Smooth muscle cell (in vitro differentiated cells): Measurements from ENCODE around the gene VAV3. TPM values are rescaled to one million over a fixed set of nuclear protein-coding genes. Genes with fewer than 3 reads are reported as not detected.

Experiments
- DNase-seq: peaks from one replicate; lab custom pipeline; 2025; ENCODE audit not compliant: unreplicated experiment; lab: John Stamatoyannopoulos, UW
- H2AFZ ChIP-seq: fragments of 200-600 bp; sonication (generic); 2 replicates; pipeline ENCODE4 v1.6.0; 2016; ENCODE audit warnings: antibody characterized with exemption, low read depth, mild to moderate bottlenecking
- H3F3A ChIP-seq: fragments of 200-600 bp; sonication (generic); 2 replicates; pipeline ENCODE4 v1.6.0; 2017; ENCODE audit warnings: antibody characterized with exemption, low read depth
- H3K27ac ChIP-seq: fragments of 200-600 bp; sonication (generic); 2 replicates; pipeline ENCODE4 v1.5.1; 2016; ENCODE audit warnings: low read depth, mild to moderate bottlenecking
- H3K27me3 ChIP-seq: fragments of 200-600 bp; sonication (generic); 2 replicates; pipeline ENCODE4 v1.6.1; 2016; ENCODE audit warnings: low read depth, mild to moderate bottlenecking
- H3K36me3 ChIP-seq: fragments of 200-600 bp; sonication (generic); 2 replicates; pipeline ENCODE4 v1.5.1; 2016; ENCODE audit warnings: low read depth
- H3K4me1 ChIP-seq: fragments of 200-600 bp; sonication (generic); 2 replicates; pipeline ENCODE4 v1.5.1; 2016; ENCODE audit warnings: low read depth
- H3K4me2 ChIP-seq: fragments of 200-600 bp; sonication (generic); 2 replicates; pipeline ENCODE4 v1.6.0; 2016; ENCODE audit warnings: mild to moderate bottlenecking
- H3K4me3 ChIP-seq: fragments of 200-600 bp; sonication (generic); 2 replicates; pipeline ENCODE4 v1.5.1; 2016; ENCODE audit warnings: mild to moderate bottlenecking
- H3K79me2 ChIP-seq: fragments of 200-600 bp; sonication (generic); 2 replicates; pipeline ENCODE4 v1.6.0; 2016; ENCODE audit warnings: low read depth, mild to moderate bottlenecking
- H3K9ac ChIP-seq: fragments of 200-600 bp; sonication (generic); 2 replicates; pipeline ENCODE4 v1.6.0; 2016; ENCODE audit warnings: low read depth
- H3K9me3 ChIP-seq: fragments of 200-600 bp; sonication (generic); replicated peaks from 2 replicates; pipeline ENCODE4 v1.5.1; 2016; ENCODE audit warnings: low read depth
- H4K20me1 ChIP-seq: fragments of 200-600 bp; sonication (generic); 2 replicates; pipeline ENCODE4 v1.6.0; 2016; ENCODE audit warnings: low read depth
- CTCF ChIP-seq: fragments of 200-600 bp; sonication (generic); IDR thresholded peaks from 2 replicates; pipeline ENCODE4 v1.5.1; 2017; ENCODE audit warnings: borderline replicate concordance, mild to moderate bottlenecking, antibody characterized with exemption; ENCODE audit not compliant: insufficient read depth, poor library complexity, severe bottlenecking
- WGBS: methylation state at CpG from one replicate; pipeline ENCODE4 v1.1.7; 2016; ENCODE audit warnings: low lambda C conversion rate; 5-methylcytosine and 5-hydroxymethylcytosine counted together
- polyA plus RNA-seq: library from polyadenylated mRNA; unstranded; fragments of >200 nt; fragmentation: Nextera tagmentation; extraction: Ambion mirVana; gene quantifications from 2 replicates; pipeline ENCODE4 v1.2.1, GENCODE V29; 2016
- total RNA-seq: library from RNA; depleted of rRNA; stranded (reverse); fragments of >200 nt; gene quantifications from 2 replicates; pipeline ENCODE4 v1.2.3, GENCODE V29; 2014

Gene VAV3
- total and polyA plus RNA-seq, 2 experiments from 2014 or later = 0.62 to 10.1 TPM

GRCh38 chr1:107889524-107889923 is 75.5 kb downstream of the VAV3 start:
- Histone ChIP-seq H3K27ac (no peak overlapping the region), H3K4me2 (no peak overlapping the region), H3K79me2 (no peaks in the 10 kb centered on the region), H4K20me1 (no peaks in the 10 kb centered on the region), H2AFZ (no peak overlapping the region), H3K9ac (no peak overlapping the region), H3K4me3 (no peak overlapping the region), H3K27me3 (no peaks in the 10 kb centered on the region), H3F3A (no peaks in the 10 kb centered on the region), H3K36me3 (no peaks in the 10 kb centered on the region), H3K9me3 (no peaks in the 10 kb centered on the region), H3K4me1 (no peaks in the 10 kb centered on the region)
- 87% methylated on average over 2 of the region's 2 CpGs for WGBS
- DNase-seq = no peak
- TF ChIP-seq CTCF = no peak

DNA sequence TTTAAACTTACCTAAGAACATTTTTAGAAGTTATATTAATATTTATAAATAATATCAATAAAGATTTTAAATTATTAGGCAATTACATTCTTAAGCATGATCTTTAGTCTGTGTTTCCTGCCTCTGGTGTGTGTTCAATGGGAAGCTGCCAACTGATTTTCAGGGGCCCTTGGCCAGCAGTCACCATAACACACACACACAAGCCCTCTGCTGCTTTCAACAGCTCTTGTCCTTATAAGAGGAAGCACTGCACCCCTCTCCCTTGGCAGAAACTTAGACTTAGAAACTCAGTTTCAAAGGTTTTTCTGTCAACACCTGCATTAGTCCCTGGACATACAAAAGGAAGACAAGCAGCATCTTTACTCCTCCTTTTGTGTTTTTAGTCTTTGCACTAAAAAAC is 81.4 kb downstream of the VAV3 start:
- H3K9me3 ChIP-seq = no peaks in the 10 kb centered on the region
- no peak overlapping the region for H3K9ac ChIP-seq
- H4K20me1 ChIP-seq = no peaks in the 10 kb centered on the region
- H3K79me2 ChIP-seq = no peaks in the 10 kb centered on the region
- peaks cover 4% of the 10 kb centered on the region for H3F3A ChIP-seq
- H3K4me2 ChIP-seq = no peak overlapping the region
- no peak overlapping the region for H2AFZ ChIP-seq
- H3K4me1 ChIP-seq = no peaks in the 10 kb centered on the region
- TF ChIP-seq CTCF = no peak
- H3K36me3 ChIP-seq = no peaks in the 10 kb centered on the region
- H3K27me3 ChIP-seq = no peaks in the 10 kb centered on the region
- no peak overlapping the region for H3K4me3 ChIP-seq
- no peak overlapping the region for H3K27ac ChIP-seq
- DNase-seq = no peak

- no peak overlapping the region for H3K9ac ChIP-seq
- H3K4me3 ChIP-seq = no peak overlapping the region
- peaks cover 9% of the 10 kb centered on the region for H3K4me1 ChIP-seq
- no peaks in the 10 kb centered on the region for H3K36me3 ChIP-seq
- no peaks in the 10 kb centered on the region for H3K9me3 ChIP-seq
- H3K27me3 ChIP-seq = no peaks in the 10 kb centered on the region
- no peak for TF ChIP-seq CTCF
- H3K79me2 ChIP-seq = no peaks in the 10 kb centered on the region
- no peaks in the 10 kb centered on the region for H4K20me1 ChIP-seq
- WGBS = 93% methylated on average over 2 of the region's 2 CpGs
- H3K4me2 ChIP-seq = no peak overlapping the region
- peaks cover 4% of the 10 kb centered on the region for H3F3A ChIP-seq
- H3K27ac ChIP-seq = no peak overlapping the region
- DNase-seq = no peak
- no peak overlapping the region for H2AFZ ChIP-seq
Measured at GRCh38 chr1:107879927-107880326, 85.1 kb downstream of the VAV3 start.

DNA sequence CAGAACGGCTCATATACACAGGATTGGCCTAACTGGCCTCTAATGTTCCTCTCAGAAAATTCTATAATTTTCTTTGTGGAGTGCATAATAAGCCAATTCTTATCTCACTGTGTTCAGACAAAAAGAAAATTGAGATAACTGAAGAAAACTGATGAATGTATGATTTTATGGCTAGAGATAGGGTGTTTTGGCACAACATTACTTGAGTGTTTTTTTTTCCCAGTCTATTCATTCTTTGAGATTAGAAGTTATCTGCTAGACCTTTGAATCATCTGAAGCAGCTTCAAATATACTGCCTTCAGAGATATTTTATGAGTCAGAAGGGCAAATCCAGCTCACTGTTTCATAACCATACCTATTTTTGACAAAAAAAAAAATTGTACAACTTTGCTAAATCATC is 85.6 kb downstream of the VAV3 start:
- H3K36me3 ChIP-seq = no peaks in the 10 kb centered on the region
- H3K4me2 ChIP-seq = peak overlapping the region; percentile 13
- DNase-seq = no peak
- no peak overlapping the region for H3K9ac ChIP-seq
- H3K4me1 ChIP-seq = peaks cover 9% of the 10 kb centered on the region
- WGBS = 68% methylated on average over 1 of the region's 1 CpG
- H2AFZ ChIP-seq = no peak overlapping the region
- no peak overlapping the region for H3K4me3 ChIP-seq
- no peaks in the 10 kb centered on the region for H4K20me1 ChIP-seq
- no peak for TF ChIP-seq CTCF
- H3K79me2 ChIP-seq = no peaks in the 10 kb centered on the region
- H3K9me3 ChIP-seq = no peaks in the 10 kb centered on the region
- no peak overlapping the region for H3K27ac ChIP-seq
- peaks cover 4% of the 10 kb centered on the region for H3F3A ChIP-seq
- H3K27me3 ChIP-seq = no peaks in the 10 kb centered on the region
